NCI-H2196 (cell line): ENCODE data around the gene LGALS8.

Experiments used
- DNase-seq: peaks from one replicate; lab custom pipeline; 2025; ENCODE audit not compliant: unreplicated experiment; lab: John Stamatoyannopoulos, UW

Gene LGALS8

DNA sequence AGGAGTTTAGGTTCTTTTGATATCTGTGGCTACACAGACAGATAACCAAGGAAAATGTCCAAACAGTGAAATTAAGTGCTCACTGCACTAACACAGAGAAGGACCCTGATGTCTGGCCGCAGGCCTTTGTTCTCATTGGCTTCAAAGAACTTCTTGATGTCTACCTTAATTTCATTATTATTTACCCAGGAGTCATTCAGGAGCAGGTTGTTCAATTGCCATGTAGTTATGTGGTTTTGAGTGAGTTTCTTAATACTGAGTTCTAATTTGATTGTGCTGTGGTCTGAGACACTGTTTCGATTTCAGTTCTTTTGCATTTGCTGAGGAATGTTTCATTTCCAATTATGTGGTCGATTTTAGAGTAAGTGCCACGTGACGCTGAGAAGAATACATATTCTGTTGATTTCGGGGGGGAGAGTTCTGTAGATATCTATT lies 15.2 kb upstream of the LGALS8 start:
- DNase-seq, result no peak

DNA sequence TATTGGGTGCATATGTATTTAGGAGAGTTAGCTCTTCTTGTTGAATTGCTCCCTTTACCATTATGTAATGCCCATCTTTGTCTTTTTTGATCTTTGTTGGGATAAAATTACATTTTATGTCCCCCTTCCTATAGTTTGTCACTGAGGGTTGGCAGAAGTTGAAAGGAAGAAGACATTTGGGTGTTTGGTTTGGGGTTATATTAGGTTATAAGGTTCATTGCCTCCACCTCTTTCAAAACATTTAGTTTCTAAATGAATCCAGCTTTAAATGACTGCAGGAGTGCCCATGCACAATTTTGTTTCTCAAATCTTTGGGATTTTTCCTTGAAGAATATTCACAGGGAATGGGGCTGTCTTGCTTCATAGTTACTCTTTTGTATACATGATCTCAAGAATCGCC lies 14.6 kb upstream of the LGALS8 start:
- DNase-seq, result no peak

DNA sequence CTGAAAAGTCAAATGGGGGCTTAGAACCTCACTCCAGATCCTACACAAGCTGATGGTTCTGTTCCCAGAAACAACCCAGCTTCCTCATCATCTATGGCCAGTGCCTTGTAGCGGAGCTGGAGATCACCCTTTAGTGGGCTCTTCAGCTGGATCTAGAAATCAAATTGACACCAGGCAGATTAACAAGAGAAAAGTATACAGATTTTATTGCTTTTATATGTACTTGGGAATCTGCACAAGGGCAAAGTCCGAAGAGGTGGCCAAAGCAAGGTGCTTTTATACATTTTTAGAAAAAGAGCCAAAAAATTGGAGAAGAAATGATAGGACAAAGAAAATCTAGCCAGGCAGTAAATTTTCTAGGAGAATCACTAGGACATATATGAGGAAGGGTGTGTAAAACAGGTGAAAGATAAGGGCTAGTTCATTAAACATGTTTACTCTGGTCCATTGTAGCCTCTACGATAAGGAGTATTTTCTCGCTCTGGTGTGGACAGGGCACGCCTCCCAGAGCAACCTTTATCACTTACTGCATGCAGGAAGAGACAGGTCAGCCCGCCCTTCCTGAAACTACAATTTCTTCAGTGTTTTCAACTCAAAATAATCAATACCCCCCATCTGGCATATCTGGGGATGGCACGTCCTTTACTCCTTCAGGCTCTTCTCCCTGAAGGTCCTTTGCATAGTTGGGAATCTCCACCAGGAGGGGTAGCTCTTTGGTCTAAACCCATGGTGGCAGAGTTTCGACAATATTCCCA lies 14.0 kb upstream of the LGALS8 start:
- DNase-seq, result no peak

DNA sequence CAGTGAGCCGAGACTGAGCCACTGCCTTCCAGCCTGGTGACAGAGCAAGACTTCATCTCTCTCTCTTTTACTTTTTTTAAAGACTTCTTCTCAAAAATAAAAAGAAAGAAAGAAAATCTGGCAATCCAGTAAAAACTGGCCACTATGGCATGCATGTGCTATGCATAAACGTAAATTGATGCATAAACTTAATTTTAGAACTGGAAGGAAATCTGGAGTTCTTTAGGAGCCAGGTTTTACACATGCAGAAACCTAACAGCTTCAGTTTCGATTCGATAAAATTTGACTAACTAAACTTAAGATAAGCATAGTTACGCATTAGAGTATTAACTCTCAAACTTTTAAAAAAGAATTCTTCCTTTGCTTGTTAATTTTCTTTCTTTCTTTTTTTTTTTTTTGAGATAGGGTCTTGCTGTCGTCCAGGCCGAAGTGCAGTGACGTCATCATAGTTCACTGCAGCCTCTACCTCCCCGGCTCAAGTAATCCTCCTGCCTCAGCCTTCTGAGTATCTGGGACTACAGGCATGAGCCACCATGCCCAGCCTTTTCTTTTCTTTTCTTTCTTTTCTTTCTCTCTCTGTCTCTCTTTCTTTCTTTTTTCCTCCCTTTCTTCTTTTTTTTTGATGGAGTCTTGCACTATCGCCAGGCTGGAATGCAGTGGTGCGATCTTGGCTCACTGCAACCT lies 11.9 kb upstream of the LGALS8 start:
- DNase-seq, result no peak

DNA sequence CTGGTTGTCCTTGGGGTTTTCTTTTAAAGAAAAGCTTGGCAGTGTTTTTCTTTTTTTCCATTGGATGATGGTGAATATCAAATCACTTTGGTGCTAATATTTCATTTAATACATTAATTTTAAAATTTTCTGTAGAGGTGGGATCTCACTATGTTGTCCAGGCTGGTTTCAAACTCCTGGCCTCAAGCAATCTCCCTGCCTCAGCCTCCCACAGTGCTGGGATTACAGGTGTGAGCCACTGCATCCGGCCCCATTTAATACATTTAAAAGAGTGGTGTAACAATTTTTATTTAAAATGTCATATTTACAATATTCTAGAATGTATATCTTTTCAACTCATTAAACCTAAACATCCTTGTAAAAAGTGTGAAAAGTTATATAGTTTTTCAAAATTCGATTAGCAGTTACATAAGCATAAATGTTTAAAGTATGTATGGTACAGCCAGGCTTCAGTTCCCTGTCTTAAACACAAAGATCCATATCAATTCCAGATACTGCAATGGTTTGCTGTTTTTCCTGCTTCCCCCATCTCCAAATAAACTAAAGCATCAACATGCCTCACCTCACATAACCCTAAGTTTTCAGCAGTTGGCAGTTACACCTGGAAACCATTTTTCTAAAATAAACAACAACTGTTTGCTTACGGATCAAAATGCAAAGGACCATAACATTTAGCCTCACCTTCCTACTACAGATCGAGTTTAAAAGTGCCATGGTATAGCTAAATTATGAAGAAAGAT lies 8.9 kb upstream of the LGALS8 start:
- DNase-seq, result peak; percentile 57

DNA sequence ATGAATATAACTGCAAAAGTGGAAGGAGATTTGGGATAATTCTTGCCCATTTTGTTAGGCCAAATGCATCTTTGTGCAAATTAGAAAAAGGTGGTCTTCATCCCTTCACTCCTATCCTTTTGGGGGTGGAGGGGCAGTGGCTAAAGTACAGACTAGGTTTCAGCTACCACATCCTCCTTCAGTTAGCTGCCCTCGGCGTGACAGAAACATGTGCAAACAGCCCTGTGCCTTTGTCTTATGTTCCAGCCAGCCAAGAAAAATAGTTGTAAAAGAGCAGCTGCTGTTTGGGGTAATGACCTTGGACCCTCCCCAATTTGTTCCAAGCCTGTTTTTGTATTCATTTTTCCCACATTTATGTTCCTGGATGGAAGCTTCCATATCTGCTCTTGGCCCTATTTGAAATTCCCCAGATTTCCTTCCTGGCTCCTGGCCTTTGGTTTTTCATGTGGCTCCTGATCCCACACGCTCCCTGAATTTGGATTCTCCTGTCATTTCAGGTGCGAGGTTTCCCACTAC lies 8.3 kb upstream of the LGALS8 start:
- peak; percentile 44 for DNase-seq

DNA sequence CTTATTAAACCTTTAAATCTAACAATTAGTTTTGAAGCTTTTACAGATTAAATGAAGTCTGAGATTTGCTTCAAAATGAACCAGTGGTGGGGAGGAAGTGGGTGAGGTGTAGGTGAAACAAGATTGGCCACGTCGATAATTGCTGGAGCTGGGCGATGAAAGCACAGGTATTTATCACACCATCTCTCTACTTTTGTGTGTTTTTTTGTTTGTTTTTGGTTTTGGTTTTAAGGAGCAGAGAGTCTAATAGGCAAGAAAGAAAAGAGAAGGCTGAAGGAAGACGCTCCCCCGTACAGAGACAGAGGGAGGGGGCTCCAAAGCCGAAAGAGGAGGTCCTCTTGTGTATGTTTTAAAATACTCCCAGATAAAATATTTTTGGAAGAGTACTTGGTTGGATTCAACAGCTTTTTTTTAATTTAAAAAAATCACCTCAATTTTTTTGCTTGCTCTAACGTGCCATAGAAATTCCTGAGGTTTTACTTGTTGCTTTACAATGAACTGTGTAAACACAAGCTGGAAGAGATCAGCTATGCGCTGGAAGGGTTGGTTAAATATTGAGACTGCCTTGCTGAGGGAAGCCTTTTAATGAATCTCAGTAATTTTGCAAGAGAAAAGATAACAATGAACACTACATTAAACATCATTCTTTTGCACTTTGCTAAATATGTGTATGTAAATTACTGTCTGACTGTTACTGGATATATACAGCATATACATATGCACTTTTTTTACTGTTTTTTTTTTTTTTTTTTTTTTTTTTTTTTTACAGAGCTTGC lies 6.7 kb upstream of the LGALS8 start:
- peak; percentile 36 for DNase-seq

DNA sequence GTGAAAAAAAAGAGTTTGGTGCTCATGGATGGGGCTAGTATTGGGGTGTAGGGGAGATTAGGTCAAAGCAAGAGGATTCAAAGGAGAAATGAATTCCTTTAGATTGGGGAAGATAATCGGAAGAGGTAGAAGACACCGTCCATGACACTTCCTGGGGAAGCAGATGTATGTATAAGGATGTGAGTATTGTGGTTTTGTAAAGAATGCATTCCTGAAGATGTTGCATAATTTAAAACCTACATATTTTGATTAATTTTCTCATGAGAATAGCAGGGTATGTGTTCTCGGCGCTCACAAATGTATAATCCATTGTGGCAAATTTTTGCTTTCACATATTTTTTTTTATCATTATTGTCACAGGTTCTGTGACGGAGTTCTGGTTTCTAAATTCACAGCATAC lies 5.5 kb upstream of the LGALS8 start:
- no peak for DNase-seq

DNA sequence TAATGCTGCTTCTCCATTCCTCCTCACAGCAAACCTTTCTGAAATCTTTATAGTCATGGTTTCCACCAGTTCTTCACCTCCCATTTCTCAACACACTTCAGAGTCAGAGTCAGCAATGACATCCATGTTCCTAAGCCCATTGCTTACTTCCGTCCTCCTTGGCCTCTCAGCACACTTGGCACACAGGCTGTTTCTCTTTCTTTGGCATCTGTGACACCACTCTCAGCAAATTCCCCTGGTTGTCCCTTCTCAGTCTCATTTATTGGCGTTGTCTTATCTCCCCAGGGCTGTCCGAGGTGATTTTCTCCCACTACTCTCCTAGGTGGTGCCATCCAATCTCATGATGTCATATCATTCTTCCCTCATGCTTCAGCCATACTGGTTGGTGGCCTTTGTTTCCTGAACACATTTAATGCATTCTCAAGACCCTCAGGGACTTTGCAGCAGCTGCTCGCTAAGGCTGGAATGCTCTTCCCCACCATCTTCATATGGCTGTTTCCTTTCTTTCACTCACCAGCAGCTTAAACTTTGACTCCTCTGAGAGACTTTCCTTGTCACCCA lies 3.3 kb upstream of the LGALS8 start:
- DNase-seq, result no peak

DNA sequence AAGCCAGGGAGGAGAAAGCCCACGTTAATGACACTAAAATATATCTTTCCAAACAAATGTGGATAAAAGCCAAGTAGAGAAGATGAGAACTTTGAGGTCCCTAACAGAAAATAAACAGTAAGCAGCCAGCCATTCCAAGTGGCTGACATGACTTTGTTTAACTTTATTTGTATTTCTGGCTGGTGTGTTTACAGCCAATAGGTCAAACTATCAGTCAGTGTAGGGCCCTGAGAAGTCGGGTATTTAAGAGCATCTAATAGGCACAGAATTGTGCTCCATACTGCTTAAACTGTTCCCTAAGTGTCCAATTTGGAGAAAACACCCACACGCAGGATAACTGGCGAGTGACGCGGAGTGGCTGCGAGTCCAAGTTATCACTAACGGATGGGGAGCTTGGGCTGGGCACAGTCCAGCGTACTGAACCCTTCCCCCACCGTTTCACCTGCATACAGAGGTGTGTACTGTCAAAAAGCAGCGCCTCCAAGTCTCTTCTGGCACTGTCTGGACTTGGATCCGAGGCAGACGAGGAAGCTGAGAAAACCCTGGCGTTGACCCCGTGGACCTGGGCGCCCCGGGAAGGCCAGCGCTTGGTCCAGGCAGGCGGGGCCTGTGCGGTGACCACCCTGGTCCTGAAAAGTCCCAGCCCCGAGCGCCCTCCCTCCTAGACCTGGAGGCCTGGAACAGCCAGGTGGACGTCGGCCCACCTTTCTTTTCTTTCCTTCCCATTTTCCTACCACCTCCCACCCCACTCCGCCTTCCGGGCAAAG lies 662 bp upstream of the LGALS8 start:
- DNase-seq, result peak; percentile 15

DNA sequence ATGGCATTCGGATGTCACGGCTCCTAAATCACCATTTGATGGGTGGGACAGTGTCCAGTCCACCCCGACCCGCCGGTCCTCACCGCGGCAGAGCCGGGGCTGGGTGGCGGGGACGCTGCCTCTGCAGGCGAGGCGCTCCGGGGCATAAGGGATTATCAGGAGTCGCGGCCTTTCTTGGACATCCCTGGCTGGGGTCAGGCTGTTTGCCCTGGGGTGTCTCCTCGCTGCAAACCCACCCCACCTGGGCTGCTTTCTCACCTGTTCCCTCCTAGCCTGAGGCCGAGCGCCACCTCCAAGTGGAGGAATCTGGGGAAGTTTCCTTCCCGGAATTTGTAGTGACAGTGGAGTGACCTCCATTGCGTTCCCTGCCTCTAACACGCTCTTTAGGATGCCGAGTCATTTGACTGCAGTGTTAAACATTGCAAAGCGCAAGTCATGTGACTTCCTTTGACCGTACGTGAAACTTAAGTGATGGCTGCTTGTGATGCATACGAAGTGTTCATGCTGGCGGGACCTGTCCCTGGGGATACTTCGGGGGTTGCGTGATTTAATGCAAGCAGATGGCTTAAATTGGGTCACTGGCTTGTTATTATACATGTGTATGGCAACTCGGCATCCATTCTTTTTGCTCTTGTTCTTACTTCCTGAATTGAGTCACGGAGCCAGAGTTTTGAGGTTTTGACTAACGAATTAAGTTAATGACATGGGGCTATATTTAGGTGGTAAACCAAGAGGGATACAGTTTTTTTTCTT lies 536 bp downstream of the LGALS8 start:
- DNase-seq, result peak; percentile 48

DNA sequence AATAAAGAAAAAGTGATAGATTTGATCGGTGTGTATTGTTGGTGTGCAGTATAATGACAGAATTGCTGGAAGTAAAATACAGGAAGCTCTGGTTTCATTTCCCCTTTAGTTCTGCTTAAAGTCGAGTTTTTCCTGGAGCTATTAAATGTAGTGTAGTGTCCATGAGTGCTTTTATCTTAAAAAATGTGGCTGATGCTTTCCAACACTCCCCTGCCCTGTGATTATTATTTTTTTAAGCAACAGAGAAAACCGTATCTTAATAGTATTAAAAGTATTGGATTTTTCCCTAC lies 1.1 kb downstream of the LGALS8 start:
- no peak for DNase-seq

DNA sequence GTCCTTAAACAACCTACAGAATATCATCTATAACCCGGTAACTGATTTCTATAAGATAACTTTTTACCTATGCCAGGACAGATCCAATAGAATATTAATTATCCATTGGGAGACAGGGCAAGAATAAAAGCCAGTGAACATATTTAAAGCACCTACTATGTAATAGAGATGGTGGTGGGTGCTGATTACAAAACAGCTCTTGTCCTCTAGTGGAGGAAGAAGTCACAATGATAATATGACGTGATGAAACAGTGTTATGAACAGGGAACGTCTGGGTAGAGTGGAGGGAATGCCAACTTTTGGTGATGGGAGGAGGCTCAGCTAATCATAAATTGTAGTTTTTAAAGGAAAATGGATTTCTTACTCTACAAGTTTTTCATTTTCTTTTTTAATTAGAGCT lies 2.3 kb downstream of the LGALS8 start:
- DNase-seq, result no peak

DNA sequence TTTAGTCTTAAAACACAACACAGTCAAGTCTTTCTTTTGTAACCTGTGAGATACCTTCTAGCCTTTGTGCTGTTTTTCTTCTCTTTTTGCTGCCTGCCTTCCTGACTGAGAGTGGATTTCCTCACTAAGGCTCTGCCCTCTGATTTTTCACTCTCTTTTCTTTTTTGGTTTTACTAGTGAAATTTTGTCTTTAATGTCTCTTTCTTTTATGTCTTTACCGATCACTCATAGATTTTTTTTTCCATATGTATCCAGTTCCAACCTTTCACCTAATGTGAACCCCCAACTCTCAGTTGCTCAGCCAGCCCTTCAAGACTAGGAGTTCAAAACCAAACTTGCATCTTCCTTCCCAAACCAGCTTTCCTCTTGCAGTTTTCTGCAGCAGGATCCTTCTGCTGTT lies 6.5 kb downstream of the LGALS8 start:
- no peak for DNase-seq

DNA sequence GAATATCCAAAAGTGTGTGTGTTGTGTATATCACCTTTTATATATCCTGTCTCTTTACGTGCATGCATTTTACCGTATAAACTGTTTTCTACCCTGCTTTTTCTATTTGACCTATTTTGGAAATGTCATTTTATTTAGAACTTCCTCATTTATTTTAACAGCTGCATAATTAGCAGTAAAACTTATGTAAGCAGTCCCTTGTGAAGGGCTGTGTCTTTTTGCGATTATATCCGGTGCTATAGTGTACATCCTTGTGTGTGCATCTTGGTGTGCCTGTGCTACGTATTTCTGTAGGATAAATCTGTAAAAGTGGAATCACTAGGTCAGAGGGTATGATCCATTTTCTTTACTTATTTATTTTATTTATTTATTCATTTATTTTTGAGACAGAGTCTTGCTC lies 7.2 kb downstream of the LGALS8 start:
- DNase-seq, result no peak

DNA sequence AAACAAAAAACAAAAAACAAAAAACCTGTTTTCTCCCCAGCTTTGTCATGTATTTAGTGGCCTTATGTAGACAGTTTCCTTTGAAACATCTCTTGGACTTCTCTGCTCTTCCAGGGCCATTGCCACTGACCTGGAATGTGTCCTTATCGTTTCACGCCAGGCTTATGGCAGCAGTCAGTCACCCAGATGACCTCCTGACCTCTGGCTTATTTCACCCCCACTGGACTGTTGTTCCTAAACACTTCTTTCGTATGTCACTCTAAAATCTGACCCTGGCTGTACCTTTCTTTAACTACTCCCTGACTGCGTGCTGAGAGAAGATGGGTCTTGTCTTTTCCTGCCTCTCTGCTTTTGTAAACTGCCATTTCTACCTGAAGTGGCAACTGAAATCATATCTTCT lies 9.1 kb downstream of the LGALS8 start:
- DNase-seq, result no peak

DNA sequence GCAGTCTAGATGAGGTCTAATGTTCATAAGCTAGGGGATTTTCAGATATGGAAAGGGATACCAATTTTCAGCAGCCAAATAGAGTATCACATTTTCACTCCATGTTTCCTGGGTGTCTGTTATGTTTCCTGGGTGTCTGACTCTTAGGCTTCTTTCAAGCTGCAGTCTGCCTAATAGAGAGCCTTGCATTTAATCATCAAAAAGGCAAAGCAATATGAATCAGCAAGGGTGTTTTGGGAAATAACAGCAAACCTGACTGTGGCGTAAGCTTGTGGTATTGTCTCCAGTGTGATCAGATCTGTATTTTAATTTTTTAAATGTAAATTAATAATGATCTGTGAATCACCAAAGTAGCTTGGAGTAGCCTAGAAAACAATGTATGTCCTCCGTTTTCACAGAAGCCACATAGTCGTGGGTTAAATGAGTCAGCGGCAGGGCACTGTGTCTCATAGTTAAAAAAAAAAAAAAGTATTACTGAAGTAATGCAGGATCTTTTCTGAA lies 10.4 kb downstream of the LGALS8 start:
- no peak for DNase-seq

DNA sequence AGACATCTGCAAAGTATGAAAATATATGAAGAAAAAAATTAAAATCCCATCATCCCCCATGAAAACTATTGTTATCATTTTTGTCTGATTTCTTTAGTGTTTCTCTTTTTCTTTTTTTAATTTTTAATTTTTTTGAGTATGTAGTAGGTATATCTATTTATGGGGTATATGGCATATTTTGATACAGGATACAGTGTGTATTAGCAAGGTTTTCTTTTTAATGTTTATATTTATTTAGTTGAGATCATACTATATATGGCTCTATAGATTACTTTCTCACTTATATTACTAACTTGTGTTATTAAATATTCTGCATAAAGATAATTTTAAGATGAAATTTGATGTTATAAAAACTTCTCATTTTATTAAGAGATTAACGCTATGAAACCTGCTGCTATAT lies 11.4 kb downstream of the LGALS8 start:
- no peak for DNase-seq

DNA sequence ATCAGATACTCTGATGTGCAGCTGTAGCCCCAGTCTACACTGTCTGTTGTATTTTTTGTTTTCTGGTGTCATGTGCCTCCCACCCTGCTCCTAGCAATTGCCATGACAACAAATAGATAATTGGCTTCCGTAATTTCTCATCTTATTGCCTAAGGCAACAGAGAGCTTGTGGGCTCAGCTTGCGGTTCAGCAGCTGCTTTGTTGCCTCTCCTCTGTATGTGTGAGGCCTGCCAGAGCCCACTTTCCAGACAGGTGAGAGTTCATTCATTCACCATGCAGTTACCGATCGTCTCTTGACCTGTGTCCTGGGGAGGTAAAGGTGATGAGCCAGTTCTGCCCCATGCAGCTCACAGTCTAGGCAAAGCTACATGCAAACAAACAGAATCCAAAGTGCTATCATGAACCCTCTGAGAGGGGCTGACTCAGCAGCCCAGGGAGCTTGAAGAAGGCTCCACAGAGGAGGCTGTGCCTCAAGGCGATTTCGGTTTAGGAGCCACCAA lies 11.9 kb downstream of the LGALS8 start:
- peak; percentile 62 for DNase-seq
